ENCODE results near the gene RNF103. TPM values are rescaled to one million over a fixed set of nuclear protein-coding genes. Genes with fewer than 3 reads are reported as not detected.

The RNF103 gene
- total and polyA plus RNA-seq, 2 of the 13 experiments (the other 11 are each of a cell fraction or from before 2014, with no cell fraction given), result 19.8 to 21.1 TPM

GRCh38 chr2:86557836-86558235 lies 65.8 kb downstream of the RNF103 start:
- no peak overlapping the region for H3K4me2 ChIP-seq (ENCODE audit: low read depth, low read length)
- no peak overlapping the region for H2AFZ ChIP-seq (ENCODE audit: low read length)
- ATAC-seq (no peak), DNase-seq (ENCODE audit: low spot score) (no peak), FAIRE-seq (no peak)
- ChIA-PET POLR2A (no interaction called here), CTCF (ENCODE audit: low intra/inter-chr PET ratio, low total read pairs) (no interaction called here)
- peaks cover 67% of the 10 kb centered on the region for H3K79me2 ChIP-seq (ENCODE audit: insufficient read depth, low read length)
- WGBS (ENCODE audit: low lambda C conversion rate), result 98% methylated on average over 2 of the region's 2 CpGs
- H3K4me3 ChIP-seq (replicated peaks in 1 of 3; ENCODE audit: insufficient read depth in 1 of 3, low read depth in 2 of 3, low read length in 3 of 3), result no peak overlapping the region
- no peaks in the 10 kb centered on the region for H4K20me1 ChIP-seq (ENCODE audit: insufficient read depth, low read length)
- no TSS peak for BruUV-seq (replicated peaks)
- peaks cover 39% of the 10 kb centered on the region for H3K4me1 ChIP-seq (ENCODE audit: insufficient read depth, low read length)
- no peak overlapping the region for H3K9ac ChIP-seq (ENCODE audit: insufficient read depth, low read depth, low read length)
- no peak overlapping the region for H3K27ac ChIP-seq (ENCODE audit: extremely low read length, insufficient read depth, low read length)
- no peaks in the 10 kb centered on the region; a peak in 1 of 5 replicates for H3K27me3 ChIP-seq (ENCODE audit: control insufficient read depth in 1 of 2, insufficient read depth in 2 of 2, low read length in 2 of 2)
- H3K36me3 ChIP-seq (replicated peaks in 1 of 2; ENCODE audit: control insufficient read depth in 1 of 2, insufficient read depth in 2 of 2, low read length in 2 of 2), result peaks cover 0 to 1% of the 10 kb centered on the region in 2 experiments; a peak in 2 of 5 replicates
- in situ Hi-C loops (cut with HindIII; ENCODE audit: extremely low pct_ligation_motif_present, low pct_unique_long_range_greater_than_20kb) (no loop called here), intact Hi-C loops (cut with micrococcal nuclease; ENCODE audit: unreplicated experiment) (no loop called here)
- H3K9me3 ChIP-seq (ENCODE audit: low read length), result peaks cover 24% of the 10 kb centered on the region
- TF ChIP-seq ZNF839 (CRISPR knock-in tag; IDR thresholded peaks at IDR 0.05; ENCODE audit: borderline replicate concordance) (no peak), TGIF2 (CRISPR knock-in tag; IDR thresholded peaks at IDR 0.05) (no peak), ZNF263 (CRISPR knock-in tag; IDR thresholded peaks at IDR 0.05) (no peak), RFX1 (IDR thresholded peaks at IDR 0.05) (no peak), CENPBD1 (CRISPR knock-in tag; IDR thresholded peaks at IDR 0.05; ENCODE audit: borderline replicate concordance, low read depth) (no peak), ZBTB10 (CRISPR knock-in tag; IDR thresholded peaks at IDR 0.05; ENCODE audit: borderline replicate concordance) (no peak), ATM (IDR thresholded peaks at IDR 0.05; ENCODE audit: borderline replicate concordance) (no peak), ZNF557 (CRISPR knock-in tag; IDR thresholded peaks at IDR 0.05) (no peak), MTF1 (CRISPR knock-in tag; IDR thresholded peaks at IDR 0.05) (no peak), ZNF33B (CRISPR knock-in tag; IDR thresholded peaks at IDR 0.05) (no peak), NFAT5 (CRISPR knock-in tag; IDR thresholded peaks at IDR 0.05) (no peak), ZGPAT (CRISPR knock-in tag; IDR thresholded peaks at IDR 0.05) (no peak)

All from HepG2 (cell line).